GM12864 (cell line): ENCODE measurements around the gene AKAP14.
"Not testable (repeated sequence)": the region's sequence is repeated elsewhere in the genome, so short reads cannot be mapped to it uniquely, and the experiment has no call there.

Experiments used
- DNase-seq: peaks from one replicate; pipeline ENCODE4 v3.0.0-alpha.2; 2011; ENCODE audit warnings: low read depth
- H3K4me3 ChIP-seq: 2 replicates; pipeline ENCODE4 v1.5.1; 2011; ENCODE audit warnings: mild to moderate bottlenecking, low read depth, low read length, control low read depth
- TF ChIP-seq, protein P1 (sequence below): IDR thresholded peaks from 2 replicates; pipeline ENCODE4 v1.5.1; 2011; ENCODE audit warnings: low read depth, mild to moderate bottlenecking, moderate library complexity, low read length, control low read depth, inconsistent platforms; ENCODE audit errors: missing control alignments

AKAP14 gene

DNA sequence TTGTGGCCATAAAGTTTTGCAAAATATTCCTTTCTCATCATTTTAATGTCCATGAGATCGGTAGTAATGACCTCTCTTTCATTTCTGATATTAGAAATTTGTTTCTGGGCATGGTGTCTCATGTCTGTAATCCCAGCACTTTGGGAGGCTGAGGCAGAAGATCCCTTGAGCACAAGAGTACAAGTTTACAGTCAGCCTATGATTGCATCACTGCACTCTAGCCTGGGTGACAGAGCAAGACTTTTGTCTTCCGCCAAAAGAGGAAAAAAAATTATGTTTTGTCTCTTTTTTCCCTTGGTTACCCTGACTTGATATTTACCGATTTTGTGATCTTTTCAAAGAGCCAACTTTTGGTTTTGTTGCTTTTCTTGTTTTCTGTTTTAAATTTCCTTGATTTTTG is 58.7 kb downstream of the AKAP14 start:
- TF ChIP-seq, protein P1, sequence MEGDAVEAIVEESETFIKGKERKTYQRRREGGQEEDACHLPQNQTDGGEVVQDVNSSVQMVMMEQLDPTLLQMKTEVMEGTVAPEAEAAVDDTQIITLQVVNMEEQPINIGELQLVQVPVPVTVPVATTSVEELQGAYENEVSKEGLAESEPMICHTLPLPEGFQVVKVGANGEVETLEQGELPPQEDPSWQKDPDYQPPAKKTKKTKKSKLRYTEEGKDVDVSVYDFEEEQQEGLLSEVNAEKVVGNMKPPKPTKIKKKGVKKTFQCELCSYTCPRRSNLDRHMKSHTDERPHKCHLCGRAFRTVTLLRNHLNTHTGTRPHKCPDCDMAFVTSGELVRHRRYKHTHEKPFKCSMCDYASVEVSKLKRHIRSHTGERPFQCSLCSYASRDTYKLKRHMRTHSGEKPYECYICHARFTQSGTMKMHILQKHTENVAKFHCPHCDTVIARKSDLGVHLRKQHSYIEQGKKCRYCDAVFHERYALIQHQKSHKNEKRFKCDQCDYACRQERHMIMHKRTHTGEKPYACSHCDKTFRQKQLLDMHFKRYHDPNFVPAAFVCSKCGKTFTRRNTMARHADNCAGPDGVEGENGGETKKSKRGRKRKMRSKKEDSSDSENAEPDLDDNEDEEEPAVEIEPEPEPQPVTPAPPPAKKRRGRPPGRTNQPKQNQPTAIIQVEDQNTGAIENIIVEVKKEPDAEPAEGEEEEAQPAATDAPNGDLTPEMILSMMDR: no peak
- no peak overlapping the region for H3K4me3 ChIP-seq
- no peak for DNase-seq

DNA sequence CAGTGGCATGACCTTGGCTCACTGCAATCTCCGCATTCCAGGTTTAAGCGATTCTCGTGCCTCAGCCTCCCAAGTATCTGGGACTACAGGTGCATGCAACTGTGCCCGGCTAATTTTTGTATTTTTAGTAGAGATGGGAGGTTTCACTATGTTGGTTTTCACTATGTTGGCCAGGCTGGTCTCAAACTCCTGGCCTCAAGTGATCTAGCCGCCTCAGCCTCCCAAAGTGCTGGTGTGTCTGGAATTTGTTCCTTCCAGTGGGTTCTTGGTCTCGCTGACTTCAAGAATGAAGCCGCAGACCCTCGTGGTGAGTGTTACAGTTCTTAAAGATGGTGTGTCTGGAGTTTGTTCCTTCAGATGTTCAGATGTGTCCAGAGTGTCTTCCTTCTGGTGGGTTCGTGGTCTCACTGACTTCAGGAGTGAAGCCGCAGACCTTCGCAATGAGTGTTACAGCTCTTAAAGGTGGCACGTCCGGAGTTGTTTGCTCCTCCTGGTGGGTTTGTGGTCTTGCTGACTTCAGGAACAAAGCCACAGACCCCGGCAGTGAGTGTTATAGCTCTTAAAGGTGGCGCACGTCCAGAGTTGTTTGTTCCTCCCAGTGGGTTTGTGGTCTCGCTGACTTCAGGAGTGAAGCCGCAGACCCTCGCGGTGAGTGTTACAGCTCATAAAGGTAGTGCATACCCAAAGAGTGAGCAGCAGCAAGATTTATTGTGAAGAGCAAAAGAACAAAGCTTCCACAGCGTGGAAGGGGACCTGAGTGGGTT is 60.3 kb downstream of the AKAP14 start:
- DNase-seq, H3K4me3 ChIP-seq: not testable (repeated sequence)

DNA sequence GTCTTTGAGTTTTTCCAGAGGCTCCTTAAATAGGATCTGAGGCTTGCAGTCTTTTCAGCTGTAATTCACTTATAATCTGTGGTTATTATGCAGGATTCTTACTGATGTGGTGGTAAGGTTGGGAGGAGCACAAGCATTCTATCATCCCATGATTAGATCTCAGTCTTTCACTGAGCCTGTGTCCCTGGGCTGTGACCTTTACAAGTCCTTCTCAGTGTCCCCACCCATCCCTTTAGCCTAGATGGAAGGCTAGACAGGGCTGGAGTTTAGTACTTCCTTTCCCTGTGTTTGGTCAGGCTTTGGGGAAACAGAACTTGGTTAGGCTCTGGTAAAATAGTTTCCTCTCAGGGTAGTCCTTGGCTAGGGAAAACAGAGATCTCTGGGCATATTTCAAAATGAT is 64.9 kb downstream of the AKAP14 start:
- H3K4me3 ChIP-seq: no peak overlapping the region
- DNase-seq: no peak
- TF ChIP-seq, protein P1: no peak

DNA sequence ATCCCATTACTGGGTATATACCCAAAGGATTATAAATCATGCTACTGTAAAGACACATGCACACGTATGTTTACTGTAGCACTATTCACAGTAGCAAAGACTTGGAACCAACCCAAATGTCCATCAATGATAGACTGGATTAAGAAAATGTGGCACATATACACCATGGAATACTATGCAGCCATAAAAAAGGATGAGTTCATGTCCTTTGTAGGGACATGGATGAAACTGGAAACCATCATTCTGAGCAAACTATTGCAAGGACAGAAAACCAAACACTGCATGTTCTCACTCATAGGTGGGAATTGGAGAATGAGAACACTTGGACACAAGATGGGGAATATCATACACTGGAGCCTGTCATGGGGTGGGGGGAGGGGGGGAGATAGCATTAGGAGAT is 71.1 kb downstream of the AKAP14 start:
- DNase-seq: not testable (repeated sequence)

More for the DNA sequence above, 71.1 kb downstream of the AKAP14 start:
- not testable (repeated sequence) for H3K4me3 ChIP-seq
